ENCODE data around the gene CNIH1.

GRCh38 chr14:54489731-54490444 lies 48.7 kb upstream of the CNIH1 start:
- no peak for TF ChIP-seq CTCF (IDR thresholded peaks at IDR 0.05)
- TF ChIP-seq EP300 (IDR thresholded peaks at IDR 0.05) = no peak
